K562 (cell line): ENCODE data around the gene ACSS1. TPM values are rescaled to one million over a fixed set of nuclear protein-coding genes. Genes with fewer than 3 reads are reported as not detected.

ENCODE experiments used
- EHMT2 ChIP-seq: fragments of 450-650 bp; IDR thresholded peaks from 2 replicates; pipeline ENCODE4 v1.6.1; 2018; ENCODE audit warnings: antibody characterized with exemption
- HSF4 ChIP-seq: fragments of 250-450 bp; sonication (Bioruptor Pico); IDR thresholded peaks from 2 replicates; pipeline ENCODE4 v2.1.2; 2022; ENCODE audit warnings: mild to moderate bottlenecking, moderate library complexity, borderline replicate concordance
- MTA2 ChIP-seq: fragments of 450-650 bp; IDR thresholded peaks from 2 replicates; pipeline ENCODE4 v1.6.1; 2016; ENCODE audit warnings: low read depth
- NEUROD1 ChIP-seq: fragments of 150-350 bp; IDR thresholded peaks from 2 replicates; pipeline ENCODE4 v1.6.1; 2014; ENCODE audit warnings: borderline replicate concordance, low read length, low read depth; ENCODE audit not compliant: partially characterized antibody
- TSC22D4 ChIP-seq: fragments of 450-650 bp; IDR thresholded peaks from 2 replicates; pipeline ENCODE4 v1.6.1; 2016; ENCODE audit warnings: missing genetic modification characterization, missing biosample characterization, control low read depth
- ZFP30 ChIP-seq: fragments of 250-450 bp; sonication (Bioruptor Pico); IDR thresholded peaks from 2 replicates; pipeline ENCODE4 v1.8.0; 2022; ENCODE audit warnings: moderate library complexity, mild to moderate bottlenecking, inconsistent platforms, borderline replicate concordance
- polyA plus RNA-seq, 8 experiments: library from polyadenylated mRNA; depleted of rRNA in 4 of 8; stranded (reverse) in 5 of 8; unstranded in 3 of 8; fragments of >200 nt; fragmentation: Nextera tagmentation in 2 of 8; fragmentation: Illumina TruSeq in 1 of 8; extraction: Ambion mirVana in 2 of 8; extraction: Trizol in 1 of 8; gene quantifications; 2 replicates each; pipeline versions ENCODE4 v1.2.1 to v1.2.3, GENCODE V29; 2011 to 2014; ENCODE audit warnings: inconsistent platforms in 1 of 8, missing spikeins in 1 of 8
- total RNA-seq, 7 experiments: library from RNA; depleted of rRNA in 6 of 7; stranded (reverse); fragments of >200 nt in 6 of 7; fragmentation: Illumina TruSeq in 2 of 7; extraction: Trizol in 2 of 7; gene quantifications; 2 replicates each; pipeline versions ENCODE4 v1.2.1 to v1.2.3, GENCODE V29; 2011 to 2021; ENCODE audit warnings: low replicate concordance in 1 of 7
- TF ChIP-seq, protein P1 (sequence below), 2 experiments: fragments of 450-650 bp; IDR thresholded peaks; 2 replicates each; pipeline ENCODE4 v1.6.1; 2016; ENCODE audit warnings: mild to moderate bottlenecking in 2 of 2, borderline replicate concordance in 1 of 2, low read depth in 1 of 2, moderate library complexity in 1 of 2
- TF ChIP-seq, protein P2 (sequence below): fragments of 250-450 bp; sonication (Bioruptor Pico); IDR thresholded peaks from 2 replicates; pipeline ENCODE4 v1.4.0; 2020
- TF ChIP-seq, protein P3 (sequence below): fragments of 450-650 bp; formaldehyde crosslinking; IDR thresholded peaks from 2 replicates; pipeline ENCODE4 v1.4.0; 2020; ENCODE audit warnings: mild to moderate bottlenecking, mixed read lengths
- TF ChIP-seq, protein P4 (sequence below): fragments of 250-450 bp; sonication (Bioruptor Pico); IDR thresholded peaks from 2 replicates; pipeline ENCODE4 v1.5.0; 2021

Gene ACSS1
- total and polyA plus RNA-seq, 9 of the 15 experiments (the other 6 are each of a cell fraction or from before 2014, with no cell fraction given), result 0.07 to 2.1 (median 0.27) TPM; not detected in 3

DNA sequence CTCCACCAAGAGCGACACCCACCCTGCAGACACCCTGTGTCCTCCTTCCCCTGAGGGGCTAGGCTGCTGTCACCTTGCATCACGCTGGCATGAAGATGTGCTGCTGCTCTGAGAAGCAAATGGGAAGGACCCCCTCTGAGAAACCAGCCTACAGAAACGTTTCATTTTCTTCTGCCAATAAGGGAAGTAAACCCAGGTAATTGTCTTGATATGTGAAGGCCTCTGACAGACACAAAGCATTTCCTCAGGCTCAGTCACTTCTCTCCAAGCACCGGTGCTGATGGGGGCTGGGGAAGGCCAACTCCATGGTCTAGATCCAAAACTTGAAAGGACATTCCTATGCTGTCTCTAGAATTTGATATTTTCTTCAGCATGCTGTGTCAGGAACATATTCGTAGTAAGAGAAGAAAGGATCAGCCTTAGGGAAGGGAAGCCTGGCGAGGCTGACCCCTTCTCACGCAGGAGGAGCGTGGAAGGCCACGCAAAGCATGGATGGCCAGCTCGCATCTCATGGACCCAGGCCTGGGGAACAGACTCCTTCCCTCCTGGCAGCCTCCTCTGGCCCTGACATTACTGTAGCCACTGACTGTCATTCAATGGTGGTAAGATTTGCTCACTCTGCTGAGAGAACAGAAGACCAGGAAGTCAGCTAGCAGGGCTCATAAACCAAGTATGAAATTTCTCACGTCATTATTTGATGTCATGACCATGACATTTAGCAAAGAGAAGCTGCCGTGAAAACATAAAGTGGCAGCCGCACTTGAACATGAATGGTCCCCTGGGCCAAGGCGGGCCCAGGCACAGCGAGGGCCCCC is 20.4 kb downstream of the ACSS1 start (continued):
- TF ChIP-seq, protein P1, sequence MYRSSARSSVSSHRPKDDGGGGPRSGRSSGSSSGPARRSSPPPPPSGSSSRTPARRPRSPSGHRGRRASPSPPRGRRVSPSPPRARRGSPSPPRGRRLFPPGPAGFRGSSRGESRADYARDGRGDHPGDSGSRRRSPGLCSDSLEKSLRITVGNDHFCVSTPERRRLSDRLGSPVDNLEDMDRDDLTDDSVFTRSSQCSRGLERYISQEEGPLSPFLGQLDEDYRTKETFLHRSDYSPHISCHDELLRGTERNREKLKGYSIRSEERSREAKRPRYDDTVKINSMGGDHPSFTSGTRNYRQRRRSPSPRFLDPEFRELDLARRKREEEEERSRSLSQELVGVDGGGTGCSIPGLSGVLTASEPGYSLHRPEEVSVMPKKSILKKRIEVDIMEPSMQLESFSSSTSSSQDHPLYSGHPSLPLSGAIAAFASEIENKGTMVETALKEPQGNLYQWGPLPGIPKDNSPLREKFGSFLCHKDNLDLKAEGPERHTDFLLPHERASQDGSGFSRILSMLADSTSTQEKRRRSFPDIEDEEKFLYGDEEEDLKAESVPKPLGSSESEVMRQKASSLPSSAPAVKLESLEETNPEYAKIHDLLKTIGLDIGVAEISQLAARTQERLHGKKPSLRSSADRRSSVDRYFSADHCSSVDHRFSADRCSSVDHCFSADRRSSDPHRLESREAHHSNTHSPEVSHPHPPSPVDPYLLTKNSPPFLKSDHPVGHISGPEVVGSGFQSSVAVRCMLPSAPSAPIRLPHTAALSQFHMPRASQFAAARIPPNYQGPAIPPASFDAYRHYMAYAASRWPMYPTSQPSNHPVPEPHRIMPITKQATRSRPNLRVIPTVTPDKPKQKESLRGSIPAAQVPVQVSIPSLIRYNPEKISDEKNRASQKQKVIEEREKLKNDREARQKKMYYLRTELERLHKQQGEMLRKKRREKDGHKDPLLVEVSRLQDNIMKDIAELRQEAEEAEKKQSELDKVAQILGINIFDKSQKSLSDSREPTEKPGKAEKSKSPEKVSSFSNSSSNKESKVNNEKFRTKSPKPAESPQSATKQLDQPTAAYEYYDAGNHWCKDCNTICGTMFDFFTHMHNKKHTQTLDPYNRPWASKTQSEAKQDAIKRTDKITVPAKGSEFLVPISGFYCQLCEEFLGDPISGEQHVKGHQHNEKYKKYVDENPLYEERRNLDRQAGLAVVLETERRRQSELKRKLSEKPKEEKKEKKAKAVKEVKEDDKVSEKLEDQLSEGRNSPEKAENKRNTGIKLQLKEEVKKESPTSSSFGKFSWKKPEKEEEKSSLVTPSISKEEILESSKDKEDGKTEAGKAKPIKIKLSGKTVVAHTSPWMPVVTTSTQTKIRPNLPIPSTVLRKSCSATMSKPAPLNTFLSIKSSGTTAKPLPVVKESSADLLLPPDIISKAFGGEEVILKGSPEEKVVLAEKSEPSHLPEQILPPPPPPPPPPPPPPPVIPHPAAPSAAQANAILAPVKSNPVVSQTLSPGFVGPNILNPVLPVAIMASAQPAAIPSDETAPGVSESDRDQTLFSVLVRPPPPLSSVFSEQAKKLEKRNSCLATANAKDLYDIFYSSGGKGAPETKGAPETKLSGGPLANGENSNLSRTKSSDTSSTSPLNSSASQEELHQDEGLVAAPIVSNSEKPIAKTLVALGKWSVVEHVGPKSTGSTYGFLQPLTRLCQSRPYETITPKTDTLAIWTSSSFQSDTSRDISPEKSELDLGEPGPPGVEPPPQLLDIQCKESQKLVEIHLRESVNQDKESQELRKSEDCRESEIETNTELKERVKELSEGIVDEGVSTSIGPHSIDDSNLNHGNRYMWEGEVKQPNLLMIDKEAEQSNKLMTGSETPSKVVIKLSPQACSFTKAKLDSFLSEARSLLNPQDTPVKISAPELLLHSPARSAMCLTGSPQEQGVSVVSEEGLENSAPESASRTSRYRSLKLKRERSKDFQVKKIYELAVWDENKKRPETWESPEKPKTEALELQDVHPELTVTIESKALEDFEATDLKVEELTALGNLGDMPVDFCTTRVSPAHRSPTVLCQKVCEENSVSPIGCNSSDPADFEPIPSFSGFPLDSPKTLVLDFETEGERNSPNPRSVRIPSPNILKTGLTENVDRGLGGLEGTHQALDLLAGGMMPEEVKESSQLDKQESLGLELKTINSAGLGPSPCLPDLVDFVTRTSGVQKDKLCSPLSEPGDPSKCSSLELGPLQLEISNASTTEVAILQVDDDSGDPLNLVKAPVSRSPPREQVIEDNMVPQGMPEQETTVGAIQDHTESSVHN (IDR thresholded peaks at IDR 0.05; ENCODE audit: borderline replicate concordance in 1 of 2, low read depth in 1 of 2), result no peak
- TF ChIP-seq, protein P2, sequence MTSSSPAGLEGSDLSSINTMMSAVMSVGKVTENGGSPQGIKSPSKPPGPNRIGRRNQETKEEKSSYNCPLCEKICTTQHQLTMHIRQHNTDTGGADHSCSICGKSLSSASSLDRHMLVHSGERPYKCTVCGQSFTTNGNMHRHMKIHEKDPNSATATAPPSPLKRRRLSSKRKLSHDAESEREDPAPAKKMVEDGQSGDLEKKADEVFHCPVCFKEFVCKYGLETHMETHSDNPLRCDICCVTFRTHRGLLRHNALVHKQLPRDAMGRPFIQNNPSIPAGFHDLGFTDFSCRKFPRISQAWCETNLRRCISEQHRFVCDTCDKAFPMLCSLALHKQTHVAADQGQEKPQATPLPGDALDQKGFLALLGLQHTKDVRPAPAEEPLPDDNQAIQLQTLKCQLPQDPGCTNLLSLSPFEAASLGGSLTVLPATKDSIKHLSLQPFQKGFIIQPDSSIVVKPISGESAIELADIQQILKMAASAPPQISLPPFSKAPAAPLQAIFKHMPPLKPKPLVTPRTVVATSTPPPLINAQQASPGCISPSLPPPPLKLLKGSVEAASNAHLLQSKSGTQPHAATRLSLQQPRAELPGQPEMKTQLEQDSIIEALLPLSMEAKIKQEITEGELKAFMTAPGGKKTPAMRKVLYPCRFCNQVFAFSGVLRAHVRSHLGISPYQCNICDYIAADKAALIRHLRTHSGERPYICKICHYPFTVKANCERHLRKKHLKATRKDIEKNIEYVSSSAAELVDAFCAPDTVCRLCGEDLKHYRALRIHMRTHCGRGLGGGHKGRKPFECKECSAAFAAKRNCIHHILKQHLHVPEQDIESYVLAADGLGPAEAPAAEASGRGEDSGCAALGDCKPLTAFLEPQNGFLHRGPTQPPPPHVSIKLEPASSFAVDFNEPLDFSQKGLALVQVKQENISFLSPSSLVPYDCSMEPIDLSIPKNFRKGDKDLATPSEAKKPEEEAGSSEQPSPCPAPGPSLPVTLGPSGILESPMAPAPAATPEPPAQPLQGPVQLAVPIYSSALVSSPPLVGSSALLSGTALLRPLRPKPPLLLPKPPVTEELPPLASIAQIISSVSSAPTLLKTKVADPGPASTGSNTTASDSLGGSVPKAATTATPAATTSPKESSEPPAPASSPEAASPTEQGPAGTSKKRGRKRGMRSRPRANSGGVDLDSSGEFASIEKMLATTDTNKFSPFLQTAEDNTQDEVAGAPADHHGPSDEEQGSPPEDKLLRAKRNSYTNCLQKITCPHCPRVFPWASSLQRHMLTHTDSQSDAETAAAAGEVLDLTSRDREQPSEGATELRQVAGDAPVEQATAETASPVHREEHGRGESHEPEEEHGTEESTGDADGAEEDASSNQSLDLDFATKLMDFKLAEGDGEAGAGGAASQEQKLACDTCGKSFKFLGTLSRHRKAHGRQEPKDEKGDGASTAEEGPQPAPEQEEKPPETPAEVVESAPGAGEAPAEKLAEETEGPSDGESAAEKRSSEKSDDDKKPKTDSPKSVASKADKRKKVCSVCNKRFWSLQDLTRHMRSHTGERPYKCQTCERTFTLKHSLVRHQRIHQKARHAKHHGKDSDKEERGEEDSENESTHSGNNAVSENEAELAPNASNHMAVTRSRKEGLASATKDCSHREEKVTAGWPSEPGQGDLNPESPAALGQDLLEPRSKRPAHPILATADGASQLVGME (CRISPR knock-in tag), result no peak
- TF ChIP-seq TSC22D4, result no peak
- TF ChIP-seq HSF4 (CRISPR knock-in tag), result no peak
- TF ChIP-seq ZFP30 (CRISPR knock-in tag), result no peak
- TF ChIP-seq, protein P3, sequence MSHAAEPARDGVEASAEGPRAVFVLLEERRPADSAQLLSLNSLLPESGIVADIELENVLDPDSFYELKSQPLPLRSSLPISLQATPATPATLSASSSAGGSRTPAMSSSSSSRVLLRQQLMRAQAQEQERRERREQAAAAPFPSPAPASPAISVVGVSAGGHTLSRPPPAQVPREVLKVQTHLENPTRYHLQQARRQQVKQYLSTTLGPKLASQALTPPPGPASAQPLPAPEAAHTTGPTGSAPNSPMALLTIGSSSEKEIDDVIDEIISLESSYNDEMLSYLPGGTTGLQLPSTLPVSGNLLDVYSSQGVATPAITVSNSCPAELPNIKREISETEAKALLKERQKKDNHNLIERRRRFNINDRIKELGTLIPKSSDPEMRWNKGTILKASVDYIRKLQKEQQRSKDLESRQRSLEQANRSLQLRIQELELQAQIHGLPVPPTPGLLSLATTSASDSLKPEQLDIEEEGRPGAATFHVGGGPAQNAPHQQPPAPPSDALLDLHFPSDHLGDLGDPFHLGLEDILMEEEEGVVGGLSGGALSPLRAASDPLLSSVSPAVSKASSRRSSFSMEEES, result no peak
- no peak for TF ChIP-seq EHMT2
- no peak for TF ChIP-seq NEUROD1
- TF ChIP-seq, protein P4, sequence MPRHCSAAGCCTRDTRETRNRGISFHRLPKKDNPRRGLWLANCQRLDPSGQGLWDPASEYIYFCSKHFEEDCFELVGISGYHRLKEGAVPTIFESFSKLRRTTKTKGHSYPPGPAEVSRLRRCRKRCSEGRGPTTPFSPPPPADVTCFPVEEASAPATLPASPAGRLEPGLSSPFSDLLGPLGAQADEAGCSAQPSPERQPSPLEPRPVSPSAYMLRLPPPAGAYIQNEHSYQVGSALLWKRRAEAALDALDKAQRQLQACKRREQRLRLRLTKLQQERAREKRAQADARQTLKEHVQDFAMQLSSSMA, result no peak
- no peak for TF ChIP-seq MTA2
